Memory B cell (primary cell): ENCODE measurements around the gene EVX2.

Experiments
- ATAC-seq: fragments of 150-1000 bp; cut with Tn5 transposase; 2 replicates; pipeline ENCODE4 v1.10.0; 2021; ENCODE audit warnings: low read depth, mild to moderate bottlenecking, moderate library complexity
- DNase-seq, 2 donors: peaks; one replicate each; pipeline ENCODE4 v3.0.0; 2022; ENCODE audit warnings: low spot score in 2 of 2
- H3K27ac Mint-ChIP-seq: one replicate; pipeline ENCODE4 v1.8.0; 2022; ENCODE audit warnings: mild to moderate bottlenecking, moderate library complexity, mixed read lengths
- H3K27me3 Mint-ChIP-seq: one replicate; pipeline ENCODE4 v1.8.0; 2022; ENCODE audit warnings: mixed read lengths
- H3K36me3 Mint-ChIP-seq: one replicate; pipeline ENCODE4 v1.8.0; 2022; ENCODE audit warnings: mild to moderate bottlenecking, mixed read lengths
- H3K4me1 Mint-ChIP-seq: one replicate; pipeline ENCODE4 v1.8.0; 2022; ENCODE audit warnings: mixed read lengths
- H3K4me3 Mint-ChIP-seq: one replicate; pipeline ENCODE4 v1.8.0; 2022; ENCODE audit warnings: mild to moderate bottlenecking, moderate library complexity, mixed read lengths
- H3K9me3 Mint-ChIP-seq: one replicate; pipeline ENCODE4 v1.8.0; 2022; ENCODE audit warnings: mixed read lengths

EVX2 gene

DNA sequence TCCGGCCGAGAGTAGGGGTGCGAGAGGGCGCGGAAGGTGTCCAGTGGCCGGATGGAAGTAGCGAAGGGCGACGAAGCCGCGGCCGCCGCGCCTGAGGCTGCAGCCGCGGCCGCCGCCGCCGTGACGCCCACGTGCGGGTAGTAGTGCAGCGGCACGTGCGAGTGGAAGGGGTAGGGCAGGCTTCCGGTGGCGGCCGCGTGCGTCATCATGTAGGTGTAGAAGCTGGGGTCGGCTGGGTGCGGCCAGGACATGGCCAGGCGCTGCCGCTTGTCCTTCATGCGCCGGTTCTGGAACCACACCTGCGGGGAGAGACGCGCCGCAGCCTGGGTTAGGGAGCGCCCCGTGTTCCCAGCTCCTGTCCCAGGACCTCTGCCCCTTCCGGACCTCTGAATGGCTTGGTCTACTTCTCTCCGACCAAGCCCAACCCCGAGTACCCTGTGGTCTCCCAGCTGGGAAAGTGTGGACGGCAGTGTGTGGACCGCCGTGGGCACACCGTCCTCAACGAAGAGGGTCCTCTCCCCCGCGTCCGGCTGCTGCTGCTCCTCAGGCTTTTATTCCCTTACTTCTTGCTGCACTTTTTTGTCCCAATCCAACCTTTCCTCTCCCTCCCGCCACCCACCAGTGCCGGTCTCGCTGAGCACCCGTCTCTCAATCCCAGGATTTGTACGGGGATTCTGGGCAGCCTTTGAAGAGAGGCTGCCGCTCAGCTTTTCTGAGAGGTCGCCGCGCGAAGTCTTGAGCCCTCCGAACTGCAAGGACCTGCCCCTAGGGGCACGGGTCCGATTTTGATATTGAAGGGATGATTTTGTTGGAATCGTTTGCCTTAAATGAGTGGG lies 3.0 kb downstream of the EVX2 start:
- no peak for ATAC-seq
- H3K27me3 Mint-ChIP-seq: peaks cover 36% of the 10 kb centered on the region
- H3K9me3 Mint-ChIP-seq: peaks cover 2% of the 10 kb centered on the region
- no peak overlapping the region for H3K27ac Mint-ChIP-seq
- no peak overlapping the region for H3K4me3 Mint-ChIP-seq
- peaks cover 2% of the 10 kb centered on the region for H3K36me3 Mint-ChIP-seq
- H3K4me1 Mint-ChIP-seq: peaks cover 4% of the 10 kb centered on the region
- DNase-seq: no peak

- peaks cover 37% of the 10 kb centered on the region for H3K27me3 Mint-ChIP-seq
- DNase-seq (no peak), ATAC-seq (no peak)
- peaks cover 2% of the 10 kb centered on the region for H3K36me3 Mint-ChIP-seq
- peaks cover 4% of the 10 kb centered on the region for H3K4me1 Mint-ChIP-seq
- peaks cover 1% of the 10 kb centered on the region for H3K9me3 Mint-ChIP-seq
- H3K4me3 Mint-ChIP-seq: peak overlapping the region; percentile 32
- H3K27ac Mint-ChIP-seq: peak overlapping the region; percentile 84
Measured at GRCh38 chr2:176079831-176080539, 3.8 kb downstream of the EVX2 start.

- H3K36me3 Mint-ChIP-seq: peaks cover 2% of the 10 kb centered on the region
- H3K27me3 Mint-ChIP-seq: peaks cover 34% of the 10 kb centered on the region
- ATAC-seq (no peak), DNase-seq (no peak)
- H3K27ac Mint-ChIP-seq: peak overlapping the region; percentile 84
- H3K9me3 Mint-ChIP-seq: peaks cover 1% of the 10 kb centered on the region
- peaks cover 4% of the 10 kb centered on the region for H3K4me1 Mint-ChIP-seq
- peak overlapping the region; percentile 32 for H3K4me3 Mint-ChIP-seq
Measured at GRCh38 chr2:176079285-176079830, 4.4 kb downstream of the EVX2 start.

- DNase-seq: no peak
- Mint-ChIP-seq H3K36me3 (peaks cover 2% of the 10 kb centered on the region), H3K9me3 (peaks cover 1% of the 10 kb centered on the region), H3K4me1 (peaks cover 4% of the 10 kb centered on the region), H3K27ac (no peak overlapping the region), H3K27me3 (peaks cover 34% of the 10 kb centered on the region), H3K4me3 (no peak overlapping the region)
- no peak for ATAC-seq
Measured at GRCh38 chr2:176078541-176079284, 5.0 kb downstream of the EVX2 start.

GRCh38 chr2:176076796-176077195 lies 7.0 kb downstream of the EVX2 start:
- H3K4me3 Mint-ChIP-seq: no peak overlapping the region
- no peak overlapping the region for H3K27ac Mint-ChIP-seq
- no peak for DNase-seq
- H3K27me3 Mint-ChIP-seq: peaks cover 33% of the 10 kb centered on the region
- ATAC-seq: no peak
- peaks cover 2% of the 10 kb centered on the region for H3K36me3 Mint-ChIP-seq
- H3K4me1 Mint-ChIP-seq: peaks cover 4% of the 10 kb centered on the region
- peaks cover 1% of the 10 kb centered on the region for H3K9me3 Mint-ChIP-seq

- no peak overlapping the region for H3K4me3 Mint-ChIP-seq
- H3K27ac Mint-ChIP-seq: no peak overlapping the region
Measured at GRCh38 chr2:176076063-176076462, 7.7 kb downstream of the EVX2 start.

GRCh38 chr2:176075481-176075880 lies 8.3 kb downstream of the EVX2 start:
- DNase-seq: no peak
- ATAC-seq: no peak
- Mint-ChIP-seq H3K4me1 (peaks cover 4% of the 10 kb centered on the region), H3K36me3 (peaks cover 2% of the 10 kb centered on the region), H3K27me3 (peaks cover 40% of the 10 kb centered on the region), H3K4me3 (no peak overlapping the region), H3K27ac (no peak overlapping the region), H3K9me3 (peaks cover 1% of the 10 kb centered on the region)

More at GRCh38 chr2:176076063-176076462, 7.7 kb downstream of the EVX2 start:
- peaks cover 4% of the 10 kb centered on the region for H3K4me1 Mint-ChIP-seq
- H3K9me3 Mint-ChIP-seq: peaks cover 1% of the 10 kb centered on the region
- DNase-seq (no peak), ATAC-seq (no peak)
- peaks cover 2% of the 10 kb centered on the region for H3K36me3 Mint-ChIP-seq
- peaks cover 35% of the 10 kb centered on the region for H3K27me3 Mint-ChIP-seq

DNA sequence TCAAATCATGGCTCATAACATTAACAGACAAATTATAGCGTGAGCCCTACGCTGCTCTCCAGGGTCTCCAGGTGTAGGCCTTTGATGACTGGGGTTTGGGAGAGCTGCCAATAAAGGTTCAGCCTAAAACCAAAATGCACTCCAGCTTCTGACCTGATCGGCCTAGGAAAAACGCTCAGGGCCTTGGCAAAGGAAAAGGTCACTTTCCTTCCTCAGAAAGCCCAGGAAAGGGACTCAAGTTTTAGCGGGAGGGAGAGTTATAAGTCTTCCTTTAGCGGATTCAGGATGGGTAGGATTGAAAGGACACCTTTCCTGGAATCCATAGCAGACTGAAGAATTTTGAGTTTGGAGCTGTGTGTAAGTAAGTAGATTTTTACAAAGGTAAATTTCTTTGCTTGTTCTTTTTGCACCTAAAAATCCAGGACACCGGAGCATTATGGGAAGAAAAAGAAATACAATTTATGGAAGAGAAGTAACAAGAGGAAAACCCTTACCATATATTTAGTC lies 8.8 kb downstream of the EVX2 start:
- no peak overlapping the region for H3K4me3 Mint-ChIP-seq
- H3K27ac Mint-ChIP-seq: no peak overlapping the region
- peaks cover 4% of the 10 kb centered on the region for H3K4me1 Mint-ChIP-seq
- H3K36me3 Mint-ChIP-seq: peaks cover 2% of the 10 kb centered on the region
- ATAC-seq (no peak), DNase-seq (no peak)
- H3K27me3 Mint-ChIP-seq: peaks cover 45% of the 10 kb centered on the region
- H3K9me3 Mint-ChIP-seq: peaks cover 1% of the 10 kb centered on the region

DNA sequence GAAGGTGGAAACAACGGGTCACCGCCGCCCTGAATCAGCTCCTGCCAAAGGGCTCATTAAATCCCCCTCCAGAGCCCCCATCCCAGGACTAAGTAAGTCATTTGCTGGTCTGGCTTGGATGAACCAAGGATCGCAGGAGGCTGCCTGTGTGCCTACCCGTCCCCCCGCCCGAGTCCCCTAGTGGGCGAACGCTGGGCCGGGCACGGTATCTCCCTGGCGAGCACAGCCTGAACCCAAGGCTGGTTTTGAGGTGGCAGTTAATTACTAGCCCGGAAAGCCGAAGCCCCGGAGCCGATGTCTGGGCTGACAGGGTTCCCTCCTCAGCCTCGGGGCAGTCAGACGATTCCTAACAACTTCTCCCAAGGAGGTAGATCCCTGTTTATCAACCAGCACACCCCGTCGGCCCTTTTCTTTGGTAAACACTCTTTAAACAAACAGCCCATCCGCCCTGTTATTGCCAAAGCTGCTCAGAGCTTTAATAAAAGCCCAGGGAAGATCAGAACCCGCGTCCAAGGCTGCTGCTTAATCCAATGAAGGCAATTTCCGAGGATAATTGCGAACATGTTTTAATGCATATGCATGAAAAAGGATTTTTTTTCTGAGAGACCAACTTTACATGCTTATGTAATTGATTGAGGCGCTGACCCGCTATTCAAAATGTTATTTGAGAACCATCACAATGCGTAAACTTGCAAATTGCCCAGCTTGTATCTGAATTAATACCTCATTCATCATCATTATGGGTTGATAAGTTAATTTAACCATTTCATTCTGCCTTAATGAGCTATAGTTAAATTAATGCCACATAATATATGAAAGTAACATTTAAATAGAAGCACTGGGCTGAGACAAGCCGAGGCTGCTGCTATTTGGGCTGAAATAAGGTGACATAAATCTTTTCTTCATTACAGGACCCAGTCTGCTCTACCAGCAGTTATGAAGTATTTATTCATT lies 10.5 kb downstream of the EVX2 start:
- Mint-ChIP-seq H3K36me3 (no peaks in the 10 kb centered on the region), H3K27me3 (peaks cover 36% of the 10 kb centered on the region), H3K27ac (no peak overlapping the region), H3K9me3 (peaks cover 1% of the 10 kb centered on the region), H3K4me1 (no peaks in the 10 kb centered on the region), H3K4me3 (no peak overlapping the region)
- ATAC-seq: no peak
- DNase-seq: no peak

GRCh38 chr2:176072292-176072669 lies 11.5 kb downstream of the EVX2 start:
- Mint-ChIP-seq H3K27ac (no peak overlapping the region), H3K9me3 (peaks cover 1% of the 10 kb centered on the region), H3K4me1 (no peaks in the 10 kb centered on the region), H3K36me3 (no peaks in the 10 kb centered on the region), H3K4me3 (no peak overlapping the region), H3K27me3 (peaks cover 35% of the 10 kb centered on the region)
- no peak for ATAC-seq
- no peak for DNase-seq

GRCh38 chr2:176071330-176072291 lies 12.2 kb downstream of the EVX2 start:
- no peaks in the 10 kb centered on the region for H3K36me3 Mint-ChIP-seq
- DNase-seq: no peak
- no peaks in the 10 kb centered on the region for H3K4me1 Mint-ChIP-seq
- peaks cover 1% of the 10 kb centered on the region for H3K9me3 Mint-ChIP-seq
- H3K4me3 Mint-ChIP-seq: no peak overlapping the region
- no peak for ATAC-seq
- peaks cover 33% of the 10 kb centered on the region for H3K27me3 Mint-ChIP-seq
- H3K27ac Mint-ChIP-seq: no peak overlapping the region

DNA sequence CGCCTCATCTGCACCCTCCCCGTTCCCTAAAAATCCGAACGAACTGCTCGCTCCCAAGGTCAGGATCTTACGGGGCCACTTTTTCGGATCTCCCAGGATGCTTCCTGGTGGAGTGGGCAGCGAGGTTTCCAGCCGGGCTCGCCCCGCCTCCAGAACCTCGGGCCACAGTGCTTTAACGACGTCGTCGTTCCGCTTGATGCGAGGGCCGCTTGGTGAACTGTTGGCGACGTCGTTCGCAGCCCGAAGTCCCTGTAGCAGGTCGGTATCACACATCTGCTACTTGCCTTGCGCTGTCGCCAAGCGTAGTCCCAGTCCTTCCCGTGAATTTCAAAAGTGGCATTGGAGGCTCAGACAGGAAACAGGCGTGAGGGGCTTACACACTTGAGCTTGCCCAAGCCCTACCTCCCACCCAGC lies 15.3 kb downstream of the EVX2 start:
- Mint-ChIP-seq H3K36me3 (no peaks in the 10 kb centered on the region), H3K9me3 (no peaks in the 10 kb centered on the region), H3K4me1 (no peaks in the 10 kb centered on the region), H3K27me3 (peaks cover 34% of the 10 kb centered on the region), H3K27ac (no peak overlapping the region), H3K4me3 (no peak overlapping the region)
- no peak for DNase-seq
- ATAC-seq: no peak
